Activated CD4-positive, alpha-beta memory T cell treated with anti-CD3 and anti-CD28 coated beads, Interleukin-2, amount 10 ng/mL, durations not matched to agents 7 days and 5 days (primary cell): Measurements from ENCODE around the gene FBRS. TPM values are rescaled to one million over a fixed set of nuclear protein-coding genes. Genes with fewer than 3 reads are reported as not detected.

Experiments used
- CTCF ChIA-PET: fragments of 350-600 bp; sonication (Branson Sonifier 250); formaldehyde crosslinking; loops from one replicate; lab custom pipeline; 2021; ENCODE audit warnings: antibody characterized with exemption, inconsistent platforms; lab: Charles Lee
- POLR2A ChIA-PET: fragments of 350-600 bp; sonication (Branson Sonifier 250); formaldehyde crosslinking; loops from one replicate; lab custom pipeline; 2021; ENCODE audit warnings: antibody characterized with exemption; lab: Charles Lee
- DNase-seq: peaks from one replicate; pipeline ENCODE4 v3.0.0-alpha.2; 2020
- H3K27ac Mint-ChIP-seq: one replicate; pipeline ENCODE4 v1.8.0; 2021; ENCODE audit warnings: mild to moderate bottlenecking, mixed read lengths
- H3K27me3 Mint-ChIP-seq: one replicate; pipeline ENCODE4 v1.8.0; 2021; ENCODE audit warnings: mixed read lengths
- H3K36me3 Mint-ChIP-seq: one replicate; pipeline ENCODE4 v1.8.0; 2021; ENCODE audit warnings: low read depth, mixed read lengths
- H3K4me1 Mint-ChIP-seq: one replicate; pipeline ENCODE4 v1.8.0; 2021; ENCODE audit warnings: mixed read lengths
- H3K4me3 Mint-ChIP-seq: one replicate; pipeline ENCODE4 v1.8.0; 2021; ENCODE audit warnings: mild to moderate bottlenecking, mixed read lengths
- H3K9me3 Mint-ChIP-seq: one replicate; pipeline ENCODE4 v1.8.0; 2021; ENCODE audit warnings: mixed read lengths
- total RNA-seq, 2 experiments: library from RNA; stranded (reverse); gene quantifications; one replicate each; pipeline ENCODE4 v1.2.3, GENCODE V29; 2021

The FBRS gene
- total RNA-seq, 2 experiments from 2014 or later = 106 to 107 TPM

DNA sequence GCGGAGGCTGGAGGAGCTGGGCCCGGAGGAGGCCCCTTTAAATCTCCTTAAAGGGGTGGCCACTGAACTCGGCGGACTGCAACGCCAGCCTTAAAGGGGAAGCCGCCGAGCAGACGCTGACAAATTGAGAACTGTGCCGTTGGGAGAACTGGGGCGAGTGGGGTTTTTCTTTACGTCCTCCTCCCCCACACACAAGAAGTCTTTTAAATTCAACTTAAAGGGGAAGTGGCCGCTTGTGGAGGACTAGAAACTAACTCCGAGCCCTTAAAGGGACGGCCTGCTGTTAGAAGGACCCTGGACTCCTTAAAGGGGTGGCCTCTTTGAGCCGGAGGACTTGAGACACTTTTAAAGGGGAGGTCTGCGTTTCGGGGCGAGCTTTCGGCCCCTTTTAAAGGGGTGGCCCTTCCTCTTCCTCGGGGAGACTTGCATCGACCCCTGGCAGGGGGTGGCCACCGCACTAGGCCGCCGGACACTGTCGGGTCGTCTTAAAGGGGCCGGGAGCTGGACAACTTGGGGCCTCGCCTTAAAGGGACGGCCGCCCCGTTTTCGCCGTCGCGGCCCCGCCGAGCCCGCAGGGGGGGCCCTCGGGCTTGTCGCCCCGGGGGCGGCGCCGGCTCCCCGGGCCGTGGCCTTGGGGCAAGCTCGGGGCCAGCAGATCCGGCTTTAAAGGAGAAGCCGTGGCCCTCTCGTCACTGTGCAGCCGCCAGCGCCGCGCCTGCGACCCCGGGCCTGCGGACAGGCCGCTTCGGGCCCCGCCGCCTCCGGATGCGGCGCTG is 688 bp downstream of the FBRS start:
- peaks cover 65% of the 10 kb centered on the region for H3K36me3 Mint-ChIP-seq
- H3K27ac Mint-ChIP-seq = peak overlapping the region; percentile 98
- ChIA-PET CTCF (interaction anchor here (0.7 to 3.9 kb wide), 17 partner anchors 9 to 289 kb away, joined by 3 to 67 read pairs (median 4); partner anchors contain the start of genes DCTPP1, PHKG2, PRR14 and TBC1D10B), POLR2A (interaction anchor here (0.8 to 4.7 kb wide), 32 partner anchors 9 to 663 kb away, joined by 3 to 68 read pairs (median 4); partner anchors contain the start of genes DCTPP1, HIRIP3, PHKG2 and PPP4C)
- no peaks in the 10 kb centered on the region for H3K9me3 Mint-ChIP-seq
- H3K4me1 Mint-ChIP-seq = peaks cover 55% of the 10 kb centered on the region
- no peak for DNase-seq
- peak overlapping the region; percentile 86 for H3K4me3 Mint-ChIP-seq
- H3K27me3 Mint-ChIP-seq = no peaks in the 10 kb centered on the region

DNA sequence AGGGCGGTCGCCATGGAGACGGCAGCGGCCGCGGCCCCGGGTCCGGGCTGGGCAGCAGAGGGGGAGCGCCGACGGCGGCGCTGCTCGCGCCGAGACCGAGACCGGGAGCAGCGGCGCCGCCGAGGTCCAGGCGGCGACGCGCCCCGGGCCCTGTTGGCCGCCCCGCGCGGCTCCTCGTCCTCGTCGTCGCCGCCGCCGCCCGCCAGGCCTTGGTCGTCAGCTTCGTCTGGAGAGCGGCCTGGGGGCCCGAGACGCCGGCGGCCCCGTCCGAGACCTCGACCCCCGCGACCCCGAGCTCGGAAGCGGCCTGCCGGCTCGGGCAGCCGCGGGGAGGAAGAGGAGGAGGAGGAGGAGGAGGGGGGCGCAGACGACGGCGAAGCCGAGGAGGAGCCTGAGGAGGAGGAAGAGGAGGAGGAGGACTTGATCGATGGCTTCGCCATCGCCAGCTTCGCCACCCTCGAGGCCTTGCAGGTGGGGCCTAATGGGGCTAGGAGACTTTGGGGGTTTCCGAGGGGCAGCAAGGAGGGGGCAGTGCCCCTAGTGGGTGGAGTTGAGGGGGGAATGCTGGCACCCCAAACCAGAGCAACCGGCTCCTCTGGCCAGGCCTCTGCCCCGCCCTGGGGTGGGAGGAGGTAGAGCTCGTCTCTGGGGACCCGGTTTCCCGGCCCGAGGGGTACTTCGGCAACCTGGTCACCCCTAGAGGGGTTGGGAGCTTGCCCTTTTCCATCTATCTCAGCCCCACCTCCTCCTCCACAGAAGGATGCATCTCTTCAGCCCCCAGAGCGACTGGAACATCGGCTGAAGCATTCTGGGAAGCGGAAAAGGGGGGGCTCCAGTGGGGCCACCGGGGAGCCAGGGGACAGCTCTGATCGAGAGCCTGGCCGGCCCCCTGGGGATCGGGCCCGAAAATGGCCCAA is 1.5 kb downstream of the FBRS start:
- Mint-ChIP-seq H3K27me3 (no peaks in the 10 kb centered on the region), H3K36me3 (peaks cover 60% of the 10 kb centered on the region), H3K4me3 (peak overlapping the region; percentile 86), H3K27ac (peak overlapping the region; percentile 90), H3K9me3 (no peaks in the 10 kb centered on the region), H3K4me1 (peaks cover 55% of the 10 kb centered on the region)
- DNase-seq = peak; percentile 51
- CTCF ChIA-PET = interaction anchor here (1.0 to 3.9 kb wide), 8 partner anchors 10 to 289 kb away, joined by 3 to 67 read pairs (median 8); partner anchors contain the start of genes DCTPP1, PRR14, TBC1D10B and ZNF689
- POLR2A ChIA-PET = interaction anchor here (0.8 to 4.7 kb wide), 30 partner anchors 9 to 548 kb away, joined by 3 to 68 read pairs (median 4); partner anchors contain the start of genes DCTPP1, PHKG2, PRR14 and SRCAP

DNA sequence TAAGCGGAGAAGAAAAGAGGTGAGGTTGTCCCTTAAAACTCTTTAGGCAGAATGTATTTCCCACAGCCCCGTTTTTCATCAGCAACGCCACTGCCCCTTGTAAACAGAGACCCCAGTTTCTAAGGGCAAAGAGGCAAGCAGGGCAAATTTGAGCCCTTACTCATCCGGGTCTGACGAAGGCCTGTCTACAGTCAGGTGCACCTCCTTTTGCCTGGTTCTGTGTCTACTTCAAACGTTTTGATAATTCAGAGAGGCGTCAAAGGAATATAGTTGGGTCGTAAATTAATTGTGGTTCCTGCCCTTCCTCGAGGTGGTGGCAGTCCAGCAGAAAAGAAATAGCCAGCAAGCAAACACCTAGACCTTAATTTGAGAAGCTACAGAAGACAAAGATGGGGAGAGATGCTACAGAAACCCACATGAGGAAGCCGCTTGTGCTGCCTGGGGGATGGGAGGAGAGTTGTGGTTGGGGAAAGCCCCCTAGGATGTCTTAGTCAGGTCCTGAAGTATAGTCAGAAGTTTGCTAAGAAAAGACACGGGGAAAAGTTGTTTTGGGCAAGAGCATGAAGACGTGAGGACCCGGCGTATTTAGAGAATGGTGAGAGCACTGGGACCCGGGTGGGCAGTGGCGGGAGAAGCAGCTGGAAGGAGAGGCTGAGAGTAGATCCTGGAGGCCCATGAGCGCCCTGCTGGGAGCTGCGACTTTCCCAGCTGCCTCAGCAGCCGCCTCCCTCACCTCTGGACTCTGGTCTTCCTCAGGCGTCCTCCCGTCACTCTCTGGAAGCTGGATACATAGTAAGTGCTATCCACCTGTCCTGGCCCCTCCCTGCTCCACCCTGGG is 2.4 kb downstream of the FBRS start:
- CTCF ChIA-PET = interaction anchor here (2.5 to 3.9 kb wide), 2 partner anchors 28 to 34 kb away, joined by 15 to 67 read pairs; no protein-coding TSS in a partner anchor
- Mint-ChIP-seq H3K27me3 (no peaks in the 10 kb centered on the region), H3K4me1 (peaks cover 52% of the 10 kb centered on the region), H3K36me3 (peaks cover 60% of the 10 kb centered on the region), H3K27ac (peak overlapping the region; percentile 90), H3K9me3 (no peaks in the 10 kb centered on the region), H3K4me3 (peak overlapping the region; percentile 86)
- peak; percentile 82 for DNase-seq
- POLR2A ChIA-PET = interaction anchor here (1.1 to 4.7 kb wide), 11 partner anchors 8 to 187 kb away, joined by 3 to 68 read pairs (median 7); partner anchors contain the start of genes PRR14, SRCAP and ZNF747

DNA sequence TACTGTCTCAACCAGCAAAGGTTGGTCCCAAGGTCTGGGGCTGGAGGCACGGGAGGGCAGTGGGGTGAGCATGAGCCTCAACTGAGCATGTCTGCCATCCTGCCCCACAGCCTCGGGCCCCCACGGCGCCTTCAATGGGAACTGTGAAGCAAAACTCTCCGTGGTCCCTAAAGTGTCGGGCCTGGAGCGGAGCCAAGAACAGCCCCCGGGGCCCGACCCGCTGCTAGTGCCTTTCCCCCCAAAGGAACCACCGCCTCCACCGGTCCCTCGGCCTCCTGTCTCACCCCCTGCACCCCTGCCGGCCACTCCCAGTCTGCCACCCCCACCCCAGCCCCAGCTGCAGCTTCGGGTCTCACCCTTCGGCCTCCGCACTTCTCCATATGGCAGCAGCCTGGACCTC is 4.2 kb downstream of the FBRS start:
- no peaks in the 10 kb centered on the region for H3K27me3 Mint-ChIP-seq
- no peak for DNase-seq
- peak overlapping the region; percentile 86 for H3K4me3 Mint-ChIP-seq
- ChIA-PET POLR2A (interaction anchor here (4.7 kb wide), 1 partner anchor 12 kb away, joined by 49 read pairs; the partner anchor contains the start of gene PRR14), CTCF (no interaction called here)
- H3K27ac Mint-ChIP-seq = no peak overlapping the region
- peaks cover 37% of the 10 kb centered on the region for H3K4me1 Mint-ChIP-seq
- peaks cover 66% of the 10 kb centered on the region for H3K36me3 Mint-ChIP-seq
- no peaks in the 10 kb centered on the region for H3K9me3 Mint-ChIP-seq

DNA sequence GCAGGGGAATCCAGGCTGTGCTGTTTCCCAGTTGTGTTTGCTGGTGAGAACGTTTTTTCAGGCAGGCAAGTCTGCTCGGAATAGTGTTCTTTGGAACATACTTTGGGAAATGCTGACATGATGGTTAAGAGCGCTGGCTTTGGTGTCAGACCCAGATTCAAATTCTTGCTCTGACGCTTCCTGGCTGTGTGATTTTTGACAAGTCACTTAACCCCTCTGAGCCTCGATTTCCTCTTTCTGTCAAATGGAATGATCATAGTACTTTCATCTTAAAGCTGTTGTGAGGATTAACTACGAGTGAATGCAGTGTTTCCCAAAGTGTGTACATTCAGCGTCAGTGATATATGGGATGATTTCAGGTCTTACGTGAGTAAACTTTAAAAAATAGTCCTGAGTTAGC is 4.8 kb downstream of the FBRS start:
- DNase-seq = no peak

DNA sequence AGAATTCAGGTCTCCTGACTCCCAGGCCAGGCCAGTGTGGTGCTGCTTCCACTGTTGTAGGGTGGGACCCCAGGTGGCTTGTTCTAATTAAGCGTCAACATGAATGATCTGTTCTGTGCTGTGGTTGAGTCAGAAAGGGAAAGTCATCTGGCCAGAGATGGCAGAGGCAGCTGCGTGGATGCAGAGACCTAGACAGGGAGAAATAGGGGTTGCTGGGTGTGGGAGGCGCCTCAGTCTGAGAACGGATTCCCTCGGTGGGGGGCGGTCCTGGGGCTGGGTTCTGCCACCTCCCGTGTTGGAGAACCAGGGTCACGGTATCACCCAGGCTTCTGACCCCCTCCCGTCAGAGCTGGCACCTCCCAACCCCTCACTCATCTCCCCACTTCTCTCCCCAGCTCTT is 5.6 kb downstream of the FBRS start:
- H3K27me3 Mint-ChIP-seq = no peaks in the 10 kb centered on the region
- ChIA-PET POLR2A (interaction anchor here (0.8 to 1.8 kb wide), 5 partner anchors 9 to 53 kb away, joined by 3 to 5 read pairs (median 3); partner anchors contain the start of gene PRR14), CTCF (interaction anchor here (0.7 kb wide), 1 partner anchor 29 kb away, joined by 3 read pairs; no protein-coding TSS in a partner anchor)
- no peak for DNase-seq
- H3K4me1 Mint-ChIP-seq = peaks cover 36% of the 10 kb centered on the region
- peaks cover 74% of the 10 kb centered on the region for H3K36me3 Mint-ChIP-seq
- H3K4me3 Mint-ChIP-seq = no peak overlapping the region
- no peak overlapping the region for H3K27ac Mint-ChIP-seq
- H3K9me3 Mint-ChIP-seq = no peaks in the 10 kb centered on the region

More for the DNA sequence above, 4.8 kb downstream of the FBRS start:
- H3K4me3 Mint-ChIP-seq = no peak overlapping the region
- peak overlapping the region; percentile 15 for H3K27ac Mint-ChIP-seq
- ChIA-PET CTCF (no interaction called here), POLR2A (interaction anchor here (0.9 to 1.8 kb wide), 4 partner anchors 10 to 53 kb away, joined by 3 to 5 read pairs (median 3); partner anchors contain the start of gene PRR14)
- no peaks in the 10 kb centered on the region for H3K9me3 Mint-ChIP-seq
- H3K36me3 Mint-ChIP-seq = peaks cover 72% of the 10 kb centered on the region
- H3K27me3 Mint-ChIP-seq = no peaks in the 10 kb centered on the region
- peaks cover 35% of the 10 kb centered on the region for H3K4me1 Mint-ChIP-seq

GRCh38 chr16:30664616-30665109 is 6.4 kb downstream of the FBRS start:
- POLR2A ChIA-PET = interaction anchor here (1.1 to 1.8 kb wide), 2 partner anchors 14 to 83 kb away, joined by 3 to 5 read pairs; partner anchors contain the start of gene PRR14
- Mint-ChIP-seq H3K4me3 (no peak overlapping the region), H3K36me3 (peaks cover 74% of the 10 kb centered on the region)

GRCh38 chr16:30665155-30665829 is 7.1 kb downstream of the FBRS start:
- no peaks in the 10 kb centered on the region for H3K27me3 Mint-ChIP-seq
- ChIA-PET CTCF (interaction anchor here (1.1 to 1.6 kb wide), 3 partner anchors 15 to 32 kb away, joined by 3 to 10 read pairs (median 5); partner anchors contain the start of gene PRR14), POLR2A (interaction anchor here (1.1 to 1.6 kb wide), 4 partner anchors 9 to 82 kb away, joined by 3 to 5 read pairs (median 3); partner anchors contain the start of gene PRR14)
- H3K4me3 Mint-ChIP-seq = no peak overlapping the region
- peaks cover 36% of the 10 kb centered on the region for H3K4me1 Mint-ChIP-seq
- no peaks in the 10 kb centered on the region for H3K9me3 Mint-ChIP-seq
- no peak for DNase-seq
- peaks cover 76% of the 10 kb centered on the region for H3K36me3 Mint-ChIP-seq
- no peak overlapping the region for H3K27ac Mint-ChIP-seq

More at GRCh38 chr16:30664616-30665109, 6.4 kb downstream of the FBRS start:
- no peaks in the 10 kb centered on the region for H3K9me3 Mint-ChIP-seq
- H3K4me1 Mint-ChIP-seq = peaks cover 36% of the 10 kb centered on the region
- CTCF ChIA-PET = interaction anchor here (0.7 to 1.6 kb wide), 3 partner anchors 14 to 29 kb away, joined by 3 to 10 read pairs (median 3); partner anchors contain the start of gene PRR14
- H3K27ac Mint-ChIP-seq = no peak overlapping the region
- no peak for DNase-seq
- H3K27me3 Mint-ChIP-seq = no peaks in the 10 kb centered on the region

DNA sequence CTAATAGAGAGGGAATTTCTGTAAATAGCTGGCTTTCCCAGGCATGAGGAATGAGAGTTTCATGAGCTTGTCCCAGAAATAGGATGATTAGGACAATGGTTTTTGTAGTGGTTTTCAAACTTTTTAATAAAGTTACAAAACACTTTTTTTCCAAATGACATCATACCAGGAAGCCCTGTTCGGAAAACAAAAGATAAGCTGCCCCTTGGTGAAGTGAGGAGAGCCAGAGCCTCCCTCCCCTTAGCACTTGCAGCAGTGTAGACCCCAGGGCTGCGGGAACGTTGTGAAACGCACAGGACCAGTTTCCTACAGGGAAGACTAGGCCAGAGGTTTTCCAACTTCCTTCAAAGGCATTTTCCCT is 7.6 kb downstream of the FBRS start:
- ChIA-PET CTCF (interaction anchor here (1.1 to 1.6 kb wide), 3 partner anchors 15 to 31 kb away, joined by 3 to 10 read pairs (median 5); partner anchors contain the start of gene PRR14), POLR2A (interaction anchor here (0.5 to 1.6 kb wide), 4 partner anchors 8 to 183 kb away, joined by 3 to 5 read pairs (median 3); partner anchors contain the start of gene PRR14)
- no peaks in the 10 kb centered on the region for H3K9me3 Mint-ChIP-seq
- peaks cover 72% of the 10 kb centered on the region for H3K36me3 Mint-ChIP-seq
- no peak for DNase-seq
- no peak overlapping the region for H3K4me3 Mint-ChIP-seq
- H3K4me1 Mint-ChIP-seq = peaks cover 31% of the 10 kb centered on the region
- H3K27me3 Mint-ChIP-seq = no peaks in the 10 kb centered on the region
- no peak overlapping the region for H3K27ac Mint-ChIP-seq

GRCh38 chr16:30666681-30667080 is 8.4 kb downstream of the FBRS start:
- CTCF ChIA-PET = interaction anchor here (0.5 kb wide), 1 partner anchor 191 kb away, joined by 3 read pairs; no protein-coding TSS in a partner anchor
- Mint-ChIP-seq H3K4me1 (peaks cover 24% of the 10 kb centered on the region), H3K9me3 (no peaks in the 10 kb centered on the region), H3K27me3 (no peaks in the 10 kb centered on the region), H3K36me3 (peaks cover 69% of the 10 kb centered on the region), H3K4me3 (no peak overlapping the region), H3K27ac (no peak overlapping the region)
- DNase-seq = no peak
- POLR2A ChIA-PET = interaction anchor here (1.6 kb wide), 1 partner anchor 16 kb away, joined by 5 read pairs; the partner anchor contains the start of gene PRR14
